ENCODE measurements around the gene CYP27A1.

- TF ChIP-seq, protein P1, sequence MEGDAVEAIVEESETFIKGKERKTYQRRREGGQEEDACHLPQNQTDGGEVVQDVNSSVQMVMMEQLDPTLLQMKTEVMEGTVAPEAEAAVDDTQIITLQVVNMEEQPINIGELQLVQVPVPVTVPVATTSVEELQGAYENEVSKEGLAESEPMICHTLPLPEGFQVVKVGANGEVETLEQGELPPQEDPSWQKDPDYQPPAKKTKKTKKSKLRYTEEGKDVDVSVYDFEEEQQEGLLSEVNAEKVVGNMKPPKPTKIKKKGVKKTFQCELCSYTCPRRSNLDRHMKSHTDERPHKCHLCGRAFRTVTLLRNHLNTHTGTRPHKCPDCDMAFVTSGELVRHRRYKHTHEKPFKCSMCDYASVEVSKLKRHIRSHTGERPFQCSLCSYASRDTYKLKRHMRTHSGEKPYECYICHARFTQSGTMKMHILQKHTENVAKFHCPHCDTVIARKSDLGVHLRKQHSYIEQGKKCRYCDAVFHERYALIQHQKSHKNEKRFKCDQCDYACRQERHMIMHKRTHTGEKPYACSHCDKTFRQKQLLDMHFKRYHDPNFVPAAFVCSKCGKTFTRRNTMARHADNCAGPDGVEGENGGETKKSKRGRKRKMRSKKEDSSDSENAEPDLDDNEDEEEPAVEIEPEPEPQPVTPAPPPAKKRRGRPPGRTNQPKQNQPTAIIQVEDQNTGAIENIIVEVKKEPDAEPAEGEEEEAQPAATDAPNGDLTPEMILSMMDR (IDR thresholded peaks at IDR 0.05; ENCODE audit: low read length), result no peak
- TF ChIP-seq EZH2 (IDR thresholded peaks at IDR 0.05; ENCODE audit: borderline replicate concordance, low read length), result no peak
Measured at GRCh38 chr2:218788529-218789255, 6.7 kb downstream of the CYP27A1 start.
